Stromal cell of bone marrow (primary cell): ENCODE results near the gene SIT1.

Source experiments
- DNase-seq: peaks from one replicate; pipeline ENCODE4 v3.0.0-alpha.2; 2012; ENCODE audit warnings: low read depth

Gene SIT1

GRCh38 chr9:35682520-35683315, 32.0 kb upstream of the SIT1 start:
- DNase-seq: no peak

GRCh38 chr9:35682051-35682450, 31.3 kb upstream of the SIT1 start:
- DNase-seq: no peak

GRCh38 chr9:35681341-35682002, 30.7 kb upstream of the SIT1 start:
- DNase-seq: no peak

DNA sequence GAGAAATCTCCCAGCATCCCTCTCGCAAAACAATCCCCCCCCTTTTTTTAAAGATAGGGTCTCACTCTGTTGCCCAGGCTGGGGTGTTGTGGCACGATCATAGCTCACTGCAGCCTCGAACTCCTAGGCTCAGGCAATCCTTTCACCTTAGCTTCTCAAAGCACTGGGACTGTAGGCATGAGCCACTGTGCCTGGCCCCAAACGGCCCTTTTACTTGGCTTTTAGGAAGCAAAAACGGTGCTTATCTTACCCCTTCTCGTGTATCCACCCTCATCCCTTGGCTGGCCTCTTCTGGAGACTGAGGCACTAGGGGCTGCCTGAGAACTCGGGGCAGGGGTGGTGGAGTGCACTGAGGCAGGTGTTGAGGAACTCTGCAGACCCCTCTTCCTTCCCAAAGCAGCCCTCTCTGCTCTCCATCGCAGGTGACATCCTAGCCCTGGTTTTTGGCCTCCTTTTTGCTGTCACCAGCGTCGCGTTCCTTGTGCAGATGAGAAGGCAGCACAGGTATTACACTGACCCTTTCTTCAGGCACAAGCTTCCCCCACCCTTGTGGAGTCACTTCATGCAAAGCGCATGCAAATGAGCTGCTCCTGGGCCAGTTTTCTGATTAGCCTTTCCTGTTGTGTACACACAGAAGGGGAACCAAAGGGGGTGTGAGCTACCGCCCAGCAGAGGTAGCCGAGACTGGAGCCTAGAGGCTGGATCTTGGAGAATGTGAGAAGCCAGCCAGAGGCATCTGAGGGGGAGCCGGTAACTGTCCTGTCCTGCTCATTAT, 29.8 kb upstream of the SIT1 start:
- no peak for DNase-seq

- no peak for DNase-seq
Measured at GRCh38 chr9:35679766-35680330, 29.1 kb upstream of the SIT1 start.

GRCh38 chr9:35679091-35679490, 28.4 kb upstream of the SIT1 start:
- DNase-seq: no peak

DNA sequence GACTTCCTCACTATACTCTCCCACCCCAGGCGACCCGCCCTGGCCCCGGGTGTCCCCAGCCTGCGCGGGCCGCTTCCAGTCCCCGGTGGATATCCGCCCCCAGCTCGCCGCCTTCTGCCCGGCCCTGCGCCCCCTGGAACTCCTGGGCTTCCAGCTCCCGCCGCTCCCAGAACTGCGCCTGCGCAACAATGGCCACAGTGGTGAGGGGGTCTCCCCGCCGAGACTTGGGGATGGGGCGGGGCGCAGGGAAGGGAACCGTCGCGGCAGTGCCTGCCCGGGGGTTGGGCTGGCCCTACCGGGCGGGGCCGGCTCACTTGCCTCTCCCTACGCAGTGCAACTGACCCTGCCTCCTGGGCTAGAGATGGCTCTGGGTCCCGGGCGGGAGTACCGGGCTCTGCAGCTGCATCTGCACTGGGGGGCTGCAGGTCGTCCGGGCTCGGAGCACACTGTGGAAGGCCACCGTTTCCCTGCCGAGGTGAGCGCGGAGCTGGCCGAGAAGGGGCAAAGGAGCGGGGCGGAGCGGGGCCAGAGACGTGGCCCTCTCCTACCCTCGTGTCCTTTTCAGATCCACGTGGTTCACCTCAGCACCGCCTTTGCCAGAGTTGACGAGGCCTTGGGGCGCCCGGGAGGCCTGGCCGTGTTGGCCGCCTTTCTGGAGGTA, 25.1 kb upstream of the SIT1 start:
- no peak for DNase-seq

DNA sequence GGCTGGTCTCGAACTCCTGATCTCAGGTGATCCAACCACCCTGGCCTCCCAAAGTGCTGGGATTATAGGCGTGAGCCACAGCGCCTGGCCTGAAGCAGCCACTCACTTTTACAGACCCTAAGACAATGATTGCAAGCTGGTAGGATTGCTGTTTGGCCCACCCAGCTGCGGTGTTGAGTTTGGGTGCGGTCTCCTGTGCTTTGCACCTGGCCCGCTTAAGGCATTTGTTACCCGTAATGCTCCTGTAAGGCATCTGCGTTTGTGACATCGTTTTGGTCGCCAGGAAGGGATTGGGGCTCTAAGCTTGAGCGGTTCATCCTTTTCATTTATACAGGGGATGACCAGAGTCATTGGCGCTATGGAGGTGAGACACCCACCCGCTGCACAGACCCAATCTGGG, 24.5 kb upstream of the SIT1 start:
- no peak for DNase-seq

DNA sequence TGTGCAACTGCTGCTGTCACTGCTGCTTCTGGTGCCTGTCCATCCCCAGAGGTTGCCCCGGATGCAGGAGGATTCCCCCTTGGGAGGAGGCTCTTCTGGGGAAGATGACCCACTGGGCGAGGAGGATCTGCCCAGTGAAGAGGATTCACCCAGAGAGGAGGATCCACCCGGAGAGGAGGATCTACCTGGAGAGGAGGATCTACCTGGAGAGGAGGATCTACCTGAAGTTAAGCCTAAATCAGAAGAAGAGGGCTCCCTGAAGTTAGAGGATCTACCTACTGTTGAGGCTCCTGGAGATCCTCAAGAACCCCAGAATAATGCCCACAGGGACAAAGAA, 23.3 kb upstream of the SIT1 start:
- DNase-seq: no peak

DNA sequence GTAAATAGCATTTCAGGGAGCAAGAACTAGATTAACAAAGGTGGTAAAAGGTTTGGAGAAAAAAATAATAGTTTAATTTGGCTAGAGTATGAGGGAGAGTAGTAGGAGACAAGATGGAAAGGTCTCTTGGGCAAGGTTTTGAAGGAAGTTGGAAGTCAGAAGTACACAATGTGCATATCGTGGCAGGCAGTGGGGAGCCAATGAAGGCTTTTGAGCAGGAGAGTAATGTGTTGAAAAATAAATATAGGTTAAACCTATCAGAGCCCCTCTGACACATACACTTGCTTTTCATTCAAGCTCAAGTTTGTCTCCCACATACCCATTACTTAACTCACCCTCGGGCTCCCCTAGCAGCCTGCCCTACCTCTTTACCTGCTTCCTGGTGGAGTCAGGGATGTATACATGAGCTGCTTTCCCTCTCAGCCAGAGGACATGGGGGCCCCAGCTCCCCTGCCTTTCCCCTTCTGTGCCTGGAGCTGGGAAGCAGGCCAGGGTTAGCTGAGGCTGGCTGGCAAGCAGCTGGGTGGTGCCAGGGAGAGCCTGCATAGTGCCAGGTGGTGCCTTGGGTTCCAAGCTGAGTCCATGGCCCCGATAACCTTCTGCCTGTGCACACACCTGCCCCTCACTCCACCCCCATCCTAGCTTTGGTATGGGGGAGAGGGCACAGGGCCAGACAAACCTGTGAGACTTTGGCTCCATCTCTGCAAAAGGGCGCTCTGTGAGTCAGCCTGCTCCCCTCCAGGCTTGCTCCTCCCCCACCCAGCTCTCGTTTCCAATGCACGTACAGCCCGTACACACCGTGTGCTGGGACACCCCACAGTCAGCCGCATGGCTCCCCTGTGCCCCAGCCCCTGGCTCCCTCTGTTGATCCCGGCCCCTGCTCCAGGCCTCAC, 22.6 kb upstream of the SIT1 start, which contains the start of gene CA9:
Gene CA9, plus strand, starts transcription at position 797 of the 893 bp plus-strand sequence. Its CDS starts 32 bp downstream, at position 829.
- no peak for DNase-seq

GRCh38 chr9:35669331-35670145, 18.8 kb upstream of the SIT1 start:
- DNase-seq: no peak

DNA sequence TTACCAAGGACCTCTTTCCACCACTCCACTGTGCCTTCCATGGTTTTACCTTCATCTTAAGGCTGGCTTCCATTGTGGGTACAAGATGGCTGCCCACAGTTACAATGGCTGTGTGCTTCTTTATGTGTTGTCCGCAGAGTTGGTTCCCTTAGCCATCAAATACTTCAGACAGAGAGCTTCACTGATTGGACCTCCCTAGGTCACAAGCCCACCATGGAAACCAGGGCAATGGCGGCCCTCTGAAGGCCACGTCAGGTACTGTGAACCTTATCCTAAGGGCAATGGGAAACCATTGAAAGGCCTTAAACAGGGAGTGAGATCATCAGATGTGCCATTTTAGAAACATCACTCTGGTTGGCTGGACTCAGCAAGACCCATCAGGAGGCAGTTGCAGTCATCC, 17.2 kb upstream of the SIT1 start:
- no peak for DNase-seq

GRCh38 chr9:35666549-35666948, 15.8 kb upstream of the SIT1 start:
- no peak for DNase-seq

- DNase-seq: no peak
Measured at GRCh38 chr9:35666045-35666444, 15.3 kb upstream of the SIT1 start.

DNA sequence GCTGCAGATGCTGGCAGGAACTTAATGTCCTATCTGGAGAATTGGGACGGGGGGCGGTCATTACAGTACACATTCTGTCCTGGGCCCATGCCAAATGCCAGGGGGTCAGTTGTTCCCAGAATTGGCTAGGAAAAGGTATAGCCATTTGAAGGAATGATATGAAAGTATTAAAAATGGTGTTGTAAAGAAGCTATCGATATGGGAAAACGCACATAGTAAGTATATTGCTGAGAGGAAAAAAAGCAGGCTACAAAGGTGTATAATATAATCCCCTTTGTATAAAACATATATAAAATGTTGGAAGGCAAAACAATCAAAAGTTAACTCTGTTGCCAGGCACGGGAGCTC, 14.7 kb upstream of the SIT1 start:
- no peak for DNase-seq

DNA sequence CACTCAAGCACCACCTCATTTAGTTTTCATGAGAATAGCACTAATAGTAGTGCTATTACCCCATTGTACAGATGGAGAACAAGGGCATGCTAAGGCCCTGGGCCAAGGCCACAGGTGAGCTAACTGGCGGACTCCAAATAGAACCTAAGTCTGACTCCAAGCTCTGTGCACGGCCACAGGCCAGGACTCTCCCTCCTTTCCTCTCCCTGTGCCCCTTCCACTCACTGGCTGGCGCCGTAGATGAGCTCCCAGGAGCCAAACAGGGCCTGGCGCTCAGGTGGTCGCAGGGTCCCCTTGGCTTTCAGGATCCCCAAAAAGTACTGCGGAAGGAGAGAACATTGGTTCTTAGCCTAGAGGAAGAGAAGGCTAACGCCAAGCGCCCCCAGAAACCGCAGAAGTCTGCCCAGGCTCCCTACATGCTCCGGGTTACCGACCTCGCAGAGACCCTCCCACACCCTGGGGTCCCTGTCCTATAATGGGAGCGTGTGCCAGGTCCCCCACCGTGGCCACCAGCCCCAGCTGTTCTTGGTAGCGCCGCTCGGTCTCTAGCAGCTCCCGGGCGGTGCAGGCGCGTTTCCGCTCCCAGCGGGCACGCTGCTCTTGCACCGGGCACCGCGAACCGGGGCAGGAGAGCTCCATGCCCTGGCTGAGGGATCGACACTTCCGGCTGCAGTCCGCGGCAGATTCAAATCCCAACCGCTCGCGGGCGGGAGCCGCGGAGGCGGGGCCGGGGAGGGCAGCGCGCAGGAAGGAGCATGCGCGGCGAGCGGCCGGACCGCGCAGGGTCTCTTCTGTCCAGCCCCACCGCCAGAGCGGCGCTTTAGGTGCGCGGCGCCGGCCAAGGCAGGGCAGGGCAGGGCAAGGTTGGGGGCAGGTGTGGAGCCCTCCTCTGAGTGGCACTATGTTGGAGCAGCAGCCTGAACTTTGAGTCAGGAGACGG, 14.1 kb upstream of the SIT1 start, which contains the start of gene ARHGEF39:
Gene ARHGEF39, minus strand, starts transcription at position 665 of the 940 bp plus-strand sequence. Its CDS starts 26 bp downstream, at position 639.
- DNase-seq: peak; percentile 47

DNA sequence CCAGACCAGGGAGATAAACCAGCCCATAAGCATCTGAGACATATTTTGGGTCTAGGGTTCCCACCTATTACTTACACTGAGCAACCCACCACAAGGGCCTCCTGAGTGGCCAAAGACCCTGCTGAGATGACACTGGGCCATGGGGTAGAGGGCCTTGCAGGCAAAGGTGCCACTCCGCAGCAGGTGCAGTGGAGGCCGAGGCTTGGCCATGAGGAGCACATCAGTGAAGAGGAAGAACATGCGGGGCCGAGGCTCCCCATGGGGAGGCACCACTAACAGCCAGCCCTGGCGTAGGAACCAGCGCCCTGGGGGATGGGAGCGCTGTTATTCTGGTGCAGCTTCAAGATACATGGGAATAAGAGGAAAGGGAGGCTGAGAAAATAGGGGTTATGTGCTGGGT, 11.7 kb upstream of the SIT1 start:
- DNase-seq: no peak

DNA sequence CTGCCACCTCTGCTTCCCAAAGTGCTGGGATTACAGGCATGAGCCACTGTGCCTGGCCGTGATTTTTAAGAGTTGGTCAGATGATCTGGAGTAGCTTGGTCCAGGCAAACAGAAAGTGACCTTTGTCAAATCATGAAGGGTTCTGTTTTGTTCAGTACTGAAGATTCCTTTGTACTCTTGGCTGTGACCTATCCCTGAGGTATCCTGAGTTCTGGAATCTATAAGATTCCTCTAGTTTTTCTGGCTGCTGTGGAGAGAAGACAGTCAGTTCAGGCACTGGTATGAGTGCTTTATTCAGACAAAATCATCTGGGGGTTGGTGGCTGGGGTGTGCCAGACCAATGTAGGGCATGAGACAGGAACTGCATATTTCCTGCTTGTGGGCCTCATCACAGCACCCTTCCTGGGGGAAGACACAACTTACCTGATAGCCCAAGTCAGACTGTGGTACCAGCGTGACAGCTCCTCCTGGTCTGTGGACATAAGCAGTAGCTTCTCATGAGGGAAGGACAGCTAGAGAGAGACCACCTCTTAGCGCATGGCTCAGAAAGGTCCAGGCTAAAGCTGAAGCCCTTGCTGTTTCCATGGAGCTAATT, 11.1 kb upstream of the SIT1 start:
- DNase-seq: no peak
